Stimulated activated CD8-positive, alpha-beta memory T cell treated with anti-CD3 and anti-CD28 coated beads, Interleukin-12 subunit alpha, Interleukin-12 subunit beta, amount 100 ng/mL, for 24 hours (primary cell): ENCODE results near the gene PLXNB2.

Experiments
- DNase-seq: peaks from one replicate; pipeline ENCODE4 v3.0.0-alpha.2; 2020; ENCODE audit errors: extremely low read depth

The PLXNB2 gene

GRCh38 chr22:50310949-50311444 lies 3.6 kb upstream of the PLXNB2 start:
- no peak for DNase-seq

- DNase-seq, result no peak
Observed at GRCh38 chr22:50310031-50310722, 2.7 kb upstream of the PLXNB2 start.

- no peak for DNase-seq
Observed at GRCh38 chr22:50309601-50309991, 2.1 kb upstream of the PLXNB2 start.

- DNase-seq, result no peak
Observed at GRCh38 chr22:50308986-50309600, 1.6 kb upstream of the PLXNB2 start.

GRCh38 chr22:50308597-50308935 lies 1.1 kb upstream of the PLXNB2 start:
- no peak for DNase-seq

- no peak for DNase-seq
Observed at GRCh38 chr22:50307890-50308596, 597 bp upstream of the PLXNB2 start.

GRCh38 chr22:50305923-50306566 lies 1.4 kb downstream of the PLXNB2 start:
- DNase-seq, result no peak

- no peak for DNase-seq
Observed at GRCh38 chr22:50305393-50305922, 2.0 kb downstream of the PLXNB2 start.

- DNase-seq, result no peak
Observed at GRCh38 chr22:50304528-50305392, 2.7 kb downstream of the PLXNB2 start.

- no peak for DNase-seq
Observed at GRCh38 chr22:50303848-50304527, 3.5 kb downstream of the PLXNB2 start.

GRCh38 chr22:50303515-50303847 lies 4.0 kb downstream of the PLXNB2 start:
- no peak for DNase-seq

GRCh38 chr22:50302564-50302963 lies 4.9 kb downstream of the PLXNB2 start:
- no peak for DNase-seq

- DNase-seq, result no peak
Observed at GRCh38 chr22:50302041-50302541, 5.4 kb downstream of the PLXNB2 start.

- no peak for DNase-seq
Observed at GRCh38 chr22:50301581-50301991, 5.9 kb downstream of the PLXNB2 start.

GRCh38 chr22:50300620-50301257 lies 6.7 kb downstream of the PLXNB2 start:
- no peak for DNase-seq

GRCh38 chr22:50299785-50300619 lies 7.4 kb downstream of the PLXNB2 start:
- DNase-seq, result no peak

GRCh38 chr22:50298937-50299784 lies 8.3 kb downstream of the PLXNB2 start:
- DNase-seq, result no peak

- no peak for DNase-seq
Observed at GRCh38 chr22:50298266-50298637, 9.2 kb downstream of the PLXNB2 start.
